PC-3 (cell line): ENCODE measurements around the gene KLHL40.

Experiments used
- CTCF ChIP-seq: fragments of 300-600 bp; sonication (generic); conservative IDR thresholded peaks from 2 replicates; pipeline ENCODE4 v1.5.1; 2017; ENCODE audit warnings: antibody characterized with exemption, low read depth, mild to moderate bottlenecking, low read length
- EZH2 ChIP-seq: fragments of 300-600 bp; sonication (generic); IDR thresholded peaks from one replicate; pipeline ENCODE4 v1.6.1; 2017; ENCODE audit warnings: antibody characterized with exemption, mild to moderate bottlenecking, low read length; ENCODE audit not compliant: unreplicated experiment
- EZH2phosphoT487 ChIP-seq: fragments of 300-600 bp; sonication (generic); IDR thresholded peaks from 2 replicates; pipeline ENCODE4 v1.6.1; 2018; ENCODE audit warnings: mild to moderate bottlenecking, antibody characterized with exemption, low read length, borderline replicate concordance

GRCh38 chr3:42706721-42707619 lies 21.6 kb downstream of the KLHL40 start:
- TF ChIP-seq CTCF (no peak), EZH2phosphoT487 (no peak), EZH2 (no peak)
